Left lung (tissue), 10 donors: ENCODE measurements around the gene LPCAT3. TPM values are rescaled to one million over a fixed set of nuclear protein-coding genes. Genes with fewer than 3 reads are reported as not detected.
A peak's percentile ranks its signal among the peaks of the same experiment; 100 is the strongest.

Source experiments
- ATAC-seq: fragments of 200-7000 bp; cut with Tn5 transposase; one replicate; pipeline ENCODE4 v1.9.1; 2020; ENCODE audit warnings: moderate library complexity
- DNase-seq, 4 donors: peaks; one replicate each; pipeline ENCODE4 v3.0.0-alpha.2; 2013 to 2020
- H3K27ac ChIP-seq, 2 donors: fragments of 200-600 bp; sonication (generic) in 1 of 2; one replicate each; pipeline versions ENCODE4 v1.5.0 to v1.8.0; 2020 to 2021
- H3K27me3 ChIP-seq, 2 donors: fragments of 200-600 bp; sonication (generic) in 1 of 2; one replicate each; pipeline versions ENCODE4 v1.5.0 to v1.8.0; 2020 to 2021
- H3K36me3 ChIP-seq, 2 donors: fragments of 200-600 bp; sonication (generic) in 1 of 2; one replicate each; pipeline versions ENCODE4 v1.5.0 to v1.8.0; 2020 to 2021
- H3K4me1 ChIP-seq, 2 donors: fragments of 200-600 bp; one replicate each; pipeline ENCODE4 v1.8.0; 2021
- H3K4me3 ChIP-seq, 2 donors: fragments of 200-600 bp; sonication (generic) in 1 of 2; one replicate each; pipeline versions ENCODE4 v1.5.0 to v1.8.0; 2020 to 2021; ENCODE audit warnings: mild to moderate bottlenecking in 1 of 2
- H3K9me3 ChIP-seq, 2 donors: fragments of 200-600 bp; sonication (generic) in 1 of 2; one replicate each; pipeline versions ENCODE4 v1.5.0 to v1.8.0; 2020 to 2021
- CTCF ChIP-seq, 2 donors: fragments of 200-600 bp; sonication (generic) in 1 of 2; IDR thresholded peaks; one replicate each; pipeline versions ENCODE4 v1.5.0 to v1.8.0; 2021; ENCODE audit warnings: antibody characterized with exemption in 2 of 2
- intact Hi-C, 2 donors: fragments of 100-400 bp; cut with DNase I; formaldehyde crosslinking; loops; one replicate each; pipeline versions ENCODE4 v1.11.2 to v1.14.2; 2022
- polyA plus RNA-seq, 6 donors: library from polyadenylated mRNA; unstranded; fragments of 120-200 nt; gene quantifications; one replicate each; pipeline ENCODE4 v1.2.1, GENCODE V29; 2013; ENCODE audit not compliant: insufficient read length in 6 of 6
- total RNA-seq, 2 donors: library from RNA; stranded (reverse); fragmentation: NEBNext Ultra II Directional; extraction: Animal tissue kit (Norgen Biotek cat#: 25700); gene quantifications; one replicate each; pipeline ENCODE4 v1.2.1, GENCODE V29; 2021
- donor health status: DM: no; HTN: yes; CAD: no.
- donor health status: DM: no; HTN: no; CAD: no.

LPCAT3 gene
- total and polyA plus RNA-seq, 8 donors, result 54.7 to 108 (median 64.7) TPM

- H3K27ac ChIP-seq, result no peak overlapping the region
Measured at GRCh38 chr12:6941782-6942181, 76.5 kb downstream of the LPCAT3 start.

GRCh38 chr12:6941267-6941666 is 77.0 kb downstream of the LPCAT3 start:
- no peak overlapping the region for H3K4me3 ChIP-seq
- DNase-seq (peak in 1 of 4 donors; percentile 34), ATAC-seq (no peak)
- no peaks in the 10 kb centered on the region for H3K27me3 ChIP-seq
- H3K9me3 ChIP-seq, result no peaks in the 10 kb centered on the region
- H3K27ac ChIP-seq, result no peak overlapping the region
- peaks cover 25 to 63% of the 10 kb centered on the region in 2 donors for H3K4me1 ChIP-seq
- intact Hi-C loops, result no loop called here
- peaks cover 0 to 46% of the 10 kb centered on the region in 2 donors for H3K36me3 ChIP-seq
- TF ChIP-seq CTCF (IDR thresholded peaks at IDR 0.05), result no peak

More at GRCh38 chr12:6941782-6942181, 76.5 kb downstream of the LPCAT3 start:
- intact Hi-C loops, result no loop called here
- Histone ChIP-seq H3K36me3 (peaks cover 0 to 41% of the 10 kb centered on the region in 2 donors), H3K27me3 (no peaks in the 10 kb centered on the region), H3K4me1 (peaks cover 25 to 63% of the 10 kb centered on the region in 2 donors), H3K4me3 (no peak overlapping the region), H3K9me3 (no peaks in the 10 kb centered on the region)
- DNase-seq, result peak in 1 of 4 donors; percentile 39
- TF ChIP-seq CTCF (IDR thresholded peaks at IDR 0.05), result no peak
- ATAC-seq, result no peak

GRCh38 chr12:6939191-6939540 is 79.1 kb downstream of the LPCAT3 start:
- DNase-seq (no peak), ATAC-seq (no peak)
- Histone ChIP-seq H3K9me3 (no peaks in the 10 kb centered on the region), H3K27me3 (no peaks in the 10 kb centered on the region), H3K27ac (peak overlapping the region in 1 of 2 donors; percentile 94), H3K4me1 (peaks cover 13 to 63% of the 10 kb centered on the region in 2 donors), H3K36me3 (peaks cover 0 to 62% of the 10 kb centered on the region in 2 donors), H3K4me3 (no peak overlapping the region)
- intact Hi-C loops, result no loop called here
- no peak for TF ChIP-seq CTCF (IDR thresholded peaks at IDR 0.05)

- TF ChIP-seq CTCF (IDR thresholded peaks at IDR 0.05), result peak in 1 of 2 donors; percentile 31
- Histone ChIP-seq H3K36me3 (peaks cover 0 to 68% of the 10 kb centered on the region in 2 donors), H3K4me3 (peak overlapping the region; percentile 56 to 63), H3K9me3 (no peaks in the 10 kb centered on the region), H3K27ac (peak overlapping the region; percentile 93 to 94), H3K27me3 (no peaks in the 10 kb centered on the region), H3K4me1 (peaks cover 13 to 63% of the 10 kb centered on the region in 2 donors)
- DNase-seq (peak in 2 of 4 donors; percentile 37 to 76), ATAC-seq (no peak)
- intact Hi-C loops, result no loop called here
Measured at GRCh38 chr12:6938353-6939190, 79.7 kb downstream of the LPCAT3 start.
